ENCODE results near the gene CNMD.

- no peak for TF ChIP-seq CTCF (IDR thresholded peaks at IDR 0.05)
- no peak for TF ChIP-seq POLR2A (IDR thresholded peaks at IDR 0.05)
These were observed 43.1 kb downstream of the CNMD start for GRCh38 chr13:52696566-52696965.
